ENCODE data around the gene NAB2. TPM values are rescaled to one million over a fixed set of nuclear protein-coding genes. Genes with fewer than 3 reads are reported as not detected.

NAB2 gene
- polyA plus RNA-seq, 1 of the 3 experiments (the other 2 are of a cell fraction): 23.7 TPM

DNA sequence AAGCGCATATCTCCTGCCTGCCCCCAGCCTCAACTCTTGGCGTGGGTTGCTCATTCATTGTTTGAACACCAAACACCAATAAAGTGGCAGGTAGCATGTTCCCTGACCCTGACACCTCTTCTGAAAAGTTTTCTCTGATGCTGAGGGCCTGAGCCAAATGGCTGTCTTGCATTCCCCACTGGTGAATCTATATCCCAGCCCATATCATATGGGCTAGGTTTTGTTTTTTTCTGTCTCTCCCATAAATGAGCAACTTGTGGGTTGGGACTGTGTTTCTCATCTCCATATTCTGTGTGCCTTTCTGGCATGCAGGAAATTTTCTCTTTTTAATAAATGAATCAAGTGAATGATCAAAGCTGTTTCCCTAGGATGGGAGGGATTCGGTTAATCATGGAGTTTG, 44.0 kb upstream of the NAB2 start:
- H3K27me3 ChIP-seq (ENCODE audit: insufficient read depth): peaks cover 18% of the 10 kb centered on the region
- DNase-seq: no peak
- H3K36me3 ChIP-seq (replicated peaks in 1 of 2; ENCODE audit: control insufficient read depth in 1 of 2, insufficient read depth in 2 of 2, low read length in 1 of 2): no peaks in the 10 kb centered on the region
- no peak overlapping the region for H3K4me2 ChIP-seq
- no peak overlapping the region for H3K4me3 ChIP-seq (ENCODE audit: low read depth in 2 of 2, low read length in 1 of 2)
- no peaks in the 10 kb centered on the region for H4K20me1 ChIP-seq (ENCODE audit: insufficient read depth)
- H2AFZ ChIP-seq (ENCODE audit: low read depth): no peak overlapping the region
- no peaks in the 10 kb centered on the region for H3K4me1 ChIP-seq (ENCODE audit: control insufficient read depth in 1 of 2, insufficient read depth in 2 of 2, low read depth in 1 of 2, low read length in 1 of 2)
- H3K9me2 ChIP-seq: no peaks in the 10 kb centered on the region
- H3K9me3 ChIP-seq: no peaks in the 10 kb centered on the region
- no peak overlapping the region for H3K27ac ChIP-seq (ENCODE audit: low read depth in 2 of 2, low read length in 1 of 2)
- no peaks in the 10 kb centered on the region for H3F3A ChIP-seq (replicated peaks; ENCODE audit: insufficient read depth)
- CTCF ChIA-PET: interaction anchor here (0.9 to 8.6 kb wide), 2 partner anchors 16 to 25 kb away, joined by 4 to 81 read pairs; no protein-coding TSS in a partner anchor
- POLR2A ChIA-PET: no interaction called here
- TF ChIP-seq, protein P1, sequence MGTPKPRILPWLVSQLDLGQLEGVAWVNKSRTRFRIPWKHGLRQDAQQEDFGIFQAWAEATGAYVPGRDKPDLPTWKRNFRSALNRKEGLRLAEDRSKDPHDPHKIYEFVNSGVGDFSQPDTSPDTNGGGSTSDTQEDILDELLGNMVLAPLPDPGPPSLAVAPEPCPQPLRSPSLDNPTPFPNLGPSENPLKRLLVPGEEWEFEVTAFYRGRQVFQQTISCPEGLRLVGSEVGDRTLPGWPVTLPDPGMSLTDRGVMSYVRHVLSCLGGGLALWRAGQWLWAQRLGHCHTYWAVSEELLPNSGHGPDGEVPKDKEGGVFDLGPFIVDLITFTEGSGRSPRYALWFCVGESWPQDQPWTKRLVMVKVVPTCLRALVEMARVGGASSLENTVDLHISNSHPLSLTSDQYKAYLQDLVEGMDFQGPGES (IDR thresholded peaks at IDR 0.05; ENCODE audit: low read depth, low read length): no peak
- no peak for TF ChIP-seq NFIC (IDR thresholded peaks at IDR 0.05; ENCODE audit: borderline replicate concordance)
- no peak for TF ChIP-seq RAD21 (IDR thresholded peaks at IDR 0.05; ENCODE audit: low read length)
- TF ChIP-seq, protein P2, sequence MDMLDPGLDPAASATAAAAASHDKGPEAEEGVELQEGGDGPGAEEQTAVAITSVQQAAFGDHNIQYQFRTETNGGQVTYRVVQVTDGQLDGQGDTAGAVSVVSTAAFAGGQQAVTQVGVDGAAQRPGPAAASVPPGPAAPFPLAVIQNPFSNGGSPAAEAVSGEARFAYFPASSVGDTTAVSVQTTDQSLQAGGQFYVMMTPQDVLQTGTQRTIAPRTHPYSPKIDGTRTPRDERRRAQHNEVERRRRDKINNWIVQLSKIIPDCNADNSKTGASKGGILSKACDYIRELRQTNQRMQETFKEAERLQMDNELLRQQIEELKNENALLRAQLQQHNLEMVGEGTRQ (IDR thresholded peaks at IDR 0.05; ENCODE audit: borderline replicate concordance, low read depth, low read length): no peak
- no peaks in the 10 kb centered on the region for H3K79me2 ChIP-seq (ENCODE audit: insufficient read depth)
- 66% methylated on average over 3 of the region's 3 CpGs for WGBS (ENCODE audit: low lambda C conversion rate)
- no peak overlapping the region for H3K9ac ChIP-seq

DNA sequence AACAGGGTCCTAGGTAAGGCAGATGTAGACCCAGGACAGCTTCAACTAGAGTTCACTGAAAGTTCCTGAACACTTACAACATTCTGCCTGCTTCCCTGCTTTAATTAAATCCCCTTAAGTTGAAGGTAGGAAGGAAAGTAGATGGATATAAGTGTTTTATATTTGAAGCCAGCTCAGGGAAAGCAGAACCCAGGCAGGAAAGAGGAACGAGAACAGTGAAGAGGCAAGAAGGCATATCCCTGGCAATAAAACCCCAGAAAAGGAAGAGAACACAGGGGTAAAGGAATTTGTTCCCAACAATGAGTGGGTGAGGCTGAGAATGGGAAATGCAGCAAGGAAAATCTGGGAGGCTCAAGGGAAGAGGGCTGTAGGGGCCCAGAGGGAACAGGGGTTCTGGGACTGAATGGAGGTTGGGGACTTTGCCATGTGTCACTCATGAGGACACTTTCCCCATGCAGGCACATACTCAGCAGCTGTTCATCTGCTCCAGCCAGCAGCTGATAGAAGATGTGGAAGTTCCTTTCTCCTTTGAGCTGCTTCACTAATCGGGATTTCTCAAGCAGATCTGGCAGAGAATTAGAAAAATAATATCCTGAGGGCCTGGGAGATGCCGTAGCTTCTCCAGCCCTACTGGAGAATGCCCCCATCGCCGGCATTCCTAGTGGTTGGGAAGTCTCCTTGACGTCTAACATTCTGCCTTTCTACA, 42.7 kb upstream of the NAB2 start:
- H3K9ac ChIP-seq: no peak overlapping the region
- POLR2A ChIA-PET: no interaction called here
- no peaks in the 10 kb centered on the region for H3K79me2 ChIP-seq (ENCODE audit: insufficient read depth)
- no peak overlapping the region for H3K27ac ChIP-seq (ENCODE audit: low read depth in 2 of 2, low read length in 1 of 2)
- peaks cover 6% of the 10 kb centered on the region for H3K27me3 ChIP-seq (ENCODE audit: insufficient read depth)
- TF ChIP-seq TAF1 (IDR thresholded peaks at IDR 0.05; ENCODE audit: borderline replicate concordance, low read depth, low read length) (no peak), NRF1 (IDR thresholded peaks at IDR 0.05; ENCODE audit: low read depth, low read length) (no peak), TCF12 (IDR thresholded peaks at IDR 0.05) (no peak), FOXM1 (IDR thresholded peaks at IDR 0.05; ENCODE audit: low read depth) (no peak), FOXJ3 (CRISPR knock-in tag; IDR thresholded peaks at IDR 0.05) (no peak), ELF1 (IDR thresholded peaks at IDR 0.05) (no peak), RAD21 (IDR thresholded peaks at IDR 0.05; ENCODE audit: low read length) (no peak), RFX5 (IDR thresholded peaks at IDR 0.05; ENCODE audit: low read length) (no peak), CHD2 (IDR thresholded peaks at IDR 0.05; ENCODE audit: low read length, partially characterized antibody) (no peak), EZH2phosphoT487 (IDR thresholded peaks at IDR 0.05; ENCODE audit: borderline replicate concordance, low read depth) (no peak), RCOR1 (IDR thresholded peaks at IDR 0.05; ENCODE audit: low read length) (no peak), RXRA (IDR thresholded peaks at IDR 0.05; ENCODE audit: borderline replicate concordance, low read depth) (no peak)
- TF ChIP-seq, protein P2 (IDR thresholded peaks at IDR 0.05; ENCODE audit: borderline replicate concordance, low read depth, low read length): no peak
- CTCF ChIA-PET: interaction anchor here (0.7 to 8.6 kb wide), 7 partner anchors 15 to 137 kb away, joined by 3 to 81 read pairs (median 4); no protein-coding TSS in a partner anchor
- no peaks in the 10 kb centered on the region for H4K20me1 ChIP-seq (ENCODE audit: insufficient read depth)
- DNase-seq: no peak
- H2AFZ ChIP-seq (ENCODE audit: low read depth): no peak overlapping the region
- WGBS (ENCODE audit: low lambda C conversion rate): 32% methylated on average over 6 of the region's 6 CpGs
- no peaks in the 10 kb centered on the region for H3K36me3 ChIP-seq (replicated peaks in 1 of 2; ENCODE audit: control insufficient read depth in 1 of 2, insufficient read depth in 2 of 2, low read length in 1 of 2)
- no peaks in the 10 kb centered on the region for H3K9me2 ChIP-seq
- H3K4me3 ChIP-seq (ENCODE audit: low read depth in 2 of 2, low read length in 1 of 2): no peak overlapping the region
- no peak overlapping the region for H3K4me2 ChIP-seq
- H3K9me3 ChIP-seq: no peaks in the 10 kb centered on the region
- H3K4me1 ChIP-seq (ENCODE audit: control insufficient read depth in 1 of 2, insufficient read depth in 2 of 2, low read depth in 1 of 2, low read length in 1 of 2): no peaks in the 10 kb centered on the region
- H3F3A ChIP-seq (replicated peaks; ENCODE audit: insufficient read depth): no peaks in the 10 kb centered on the region
